CD4-positive, alpha-beta T cell treated with Interleukin-2 at 100 ng/mL for 4 hours (primary cell): ENCODE data around the gene SF1.
A peak's percentile ranks its signal among the peaks of the same experiment; 100 is the strongest.

Experiments used
- DNase-seq: peaks from one replicate; pipeline ENCODE4 v3.0.0-alpha.2; 2020; ENCODE audit warnings: low spot score

The SF1 gene

GRCh38 chr11:64801158-64801464 lies 22.8 kb upstream of the SF1 start:
- DNase-seq = no peak

GRCh38 chr11:64800303-64801157 lies 22.2 kb upstream of the SF1 start:
- DNase-seq = no peak

DNA sequence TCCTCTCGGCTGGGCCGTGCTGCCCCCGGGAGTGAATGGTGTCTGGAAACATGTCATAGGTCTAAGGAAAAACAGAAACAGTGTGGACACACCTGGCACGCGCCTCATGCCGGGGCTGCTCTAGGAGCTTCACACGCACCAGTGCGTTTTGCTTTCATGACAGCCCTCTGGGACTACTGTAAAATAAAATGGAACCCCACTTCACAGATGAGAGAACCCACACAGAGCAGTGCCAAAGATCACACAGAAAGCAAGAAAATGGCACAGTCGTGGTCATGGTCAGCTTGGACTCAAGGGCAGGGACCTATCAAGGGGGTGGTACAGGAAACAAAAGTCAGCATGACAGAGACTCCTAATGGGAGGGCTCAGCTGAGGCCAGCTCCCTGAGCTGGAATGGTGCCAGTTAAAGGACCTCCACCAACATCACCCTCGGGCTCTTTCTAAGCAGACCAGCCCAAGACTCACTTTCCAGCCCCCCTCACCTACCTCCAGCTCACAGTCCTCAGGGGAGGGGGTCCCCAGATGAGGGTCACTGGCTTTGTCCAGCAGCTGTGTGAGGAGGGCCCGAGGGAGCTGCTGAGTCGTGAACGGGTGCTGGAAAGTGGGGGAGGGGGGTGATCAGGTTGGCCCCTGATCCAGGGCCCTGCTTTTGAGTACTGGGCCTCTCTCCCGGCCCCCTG lies 21.4 kb upstream of the SF1 start:
- no peak for DNase-seq

GRCh38 chr11:64799256-64799622 lies 20.9 kb upstream of the SF1 start:
- DNase-seq = no peak

DNA sequence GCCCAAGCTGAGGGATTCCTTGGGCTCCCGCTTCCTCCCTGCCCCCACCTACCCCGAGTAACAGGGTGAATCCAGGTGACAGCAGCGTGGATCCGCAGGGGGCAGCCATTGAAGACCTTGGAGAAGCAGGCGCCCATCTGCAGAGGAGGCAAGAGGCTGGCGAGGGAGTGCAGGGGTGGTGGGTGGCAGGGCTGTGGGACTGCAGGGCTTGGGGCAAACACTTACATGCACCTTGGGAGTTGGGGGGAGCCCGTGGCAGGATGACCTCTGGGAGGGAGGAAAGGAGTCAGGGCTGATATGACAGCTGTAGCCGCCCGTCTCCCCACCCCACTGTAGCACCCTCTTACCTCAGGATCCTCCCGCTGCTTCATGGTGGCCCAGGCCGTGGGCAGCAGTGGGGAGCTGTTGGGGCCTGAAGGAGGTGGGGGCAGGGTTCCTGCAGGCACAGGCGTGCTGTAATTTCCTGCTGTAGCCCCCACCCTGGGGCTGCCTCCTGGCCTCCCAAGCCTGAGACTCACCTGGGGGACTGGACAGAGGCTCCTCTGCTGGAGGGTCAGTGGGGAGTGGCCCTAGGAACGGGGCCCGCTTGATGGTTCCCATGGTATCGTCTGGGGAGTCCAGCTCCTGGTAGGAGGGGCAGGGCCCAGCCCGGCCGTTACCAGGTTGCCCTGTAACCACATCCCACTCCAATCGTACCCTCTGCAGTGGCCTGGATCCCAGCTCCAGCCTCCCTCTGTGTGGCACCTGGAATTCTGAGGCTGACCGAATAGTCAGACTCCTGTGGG lies 18.6 kb upstream of the SF1 start:
- no peak for DNase-seq

- no peak for DNase-seq
Measured at GRCh38 chr11:64796047-64796756, 17.9 kb upstream of the SF1 start.

GRCh38 chr11:64794526-64794925 lies 16.2 kb upstream of the SF1 start:
- DNase-seq = no peak

- DNase-seq = no peak
Measured at GRCh38 chr11:64793271-64794160, 15.2 kb upstream of the SF1 start.

DNA sequence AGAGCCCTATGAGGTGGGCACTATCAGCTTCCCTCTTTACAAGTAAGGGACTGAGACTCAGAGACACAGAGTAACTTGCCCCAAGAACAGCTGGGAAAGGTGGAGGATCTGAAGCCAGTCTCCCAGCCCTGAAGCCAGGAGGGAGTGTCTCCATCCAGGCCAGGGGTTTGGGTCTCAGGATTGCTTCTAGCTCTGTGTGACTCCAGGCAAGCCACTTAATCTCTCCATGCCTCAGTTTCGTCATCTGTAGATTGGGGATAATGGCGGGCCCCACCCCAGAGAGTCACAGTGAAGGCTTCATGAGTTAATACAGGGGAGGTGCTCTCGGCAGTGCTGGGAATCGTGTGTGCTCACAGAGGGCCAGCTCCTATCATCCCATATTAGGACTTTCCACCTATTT lies 14.1 kb upstream of the SF1 start:
- no peak for DNase-seq

DNA sequence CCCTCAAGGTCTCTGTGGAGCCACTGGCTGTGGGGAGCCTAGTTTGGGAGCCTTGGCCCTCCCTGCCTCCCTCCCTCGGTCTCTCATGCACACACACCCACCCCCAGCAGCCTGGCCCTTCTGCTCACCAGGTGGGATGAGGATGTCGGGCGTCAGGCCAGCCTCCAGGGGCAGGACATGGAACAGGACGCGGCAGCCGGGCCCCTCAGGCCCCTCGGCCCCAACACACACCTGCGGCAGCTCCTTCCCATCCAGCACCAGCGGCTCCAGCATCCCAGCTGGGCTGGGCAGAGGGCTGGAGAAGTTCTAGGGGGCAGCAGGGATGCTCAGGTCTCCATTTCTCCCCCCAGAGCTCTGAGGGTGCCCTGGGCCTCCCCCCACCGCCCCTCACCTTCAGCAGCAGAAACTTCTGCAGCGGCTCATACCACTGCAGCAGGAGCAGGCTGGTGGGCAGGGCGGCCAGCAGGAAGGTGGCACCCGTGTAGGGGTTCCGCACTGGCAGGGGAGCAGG lies 13.5 kb upstream of the SF1 start:
- no peak for DNase-seq

- DNase-seq = no peak
Measured at GRCh38 chr11:64790205-64791095, 12.1 kb upstream of the SF1 start.

DNA sequence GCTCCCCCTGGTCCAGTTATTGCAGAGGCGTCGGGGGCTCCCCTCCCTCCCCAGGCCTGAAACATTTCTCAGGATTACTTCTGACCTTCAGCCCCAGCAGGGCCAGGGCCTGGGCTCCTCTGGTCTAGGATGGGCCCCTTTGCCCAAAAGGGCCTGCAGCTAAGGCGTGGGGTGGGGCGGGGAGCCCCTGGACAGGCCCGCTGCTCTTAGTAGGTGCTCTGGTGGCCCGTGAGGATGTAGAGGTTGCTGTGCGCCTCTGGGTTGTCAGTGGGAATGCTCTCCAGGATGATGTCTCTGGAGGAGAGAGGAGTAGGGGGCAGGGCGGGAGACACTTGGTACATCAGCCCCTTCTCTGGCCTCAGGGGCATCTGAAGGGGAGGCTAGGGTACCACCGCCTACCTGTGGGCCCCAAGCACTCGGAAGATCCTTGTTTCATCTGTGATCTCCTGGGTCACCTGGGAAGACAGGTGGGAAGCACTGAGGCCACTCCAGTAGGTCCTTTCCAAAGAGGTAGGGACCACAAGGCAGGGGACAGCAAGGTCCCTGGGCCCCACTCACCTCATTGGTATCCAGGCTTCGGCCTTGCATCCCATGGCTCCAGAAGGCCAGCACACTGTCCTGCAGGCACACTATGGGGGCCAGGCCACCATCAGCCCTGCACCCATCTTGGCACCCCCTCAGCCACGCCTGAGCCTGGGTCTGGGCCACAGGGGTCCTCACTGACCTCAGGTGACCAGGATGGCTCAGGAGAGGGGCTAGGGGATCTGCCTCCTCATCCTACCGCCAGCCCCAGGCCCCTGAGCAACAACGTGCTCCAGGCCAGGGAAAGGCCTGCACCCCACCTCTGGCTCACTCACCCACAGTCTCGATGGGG lies 11.2 kb upstream of the SF1 start:
- DNase-seq = no peak

DNA sequence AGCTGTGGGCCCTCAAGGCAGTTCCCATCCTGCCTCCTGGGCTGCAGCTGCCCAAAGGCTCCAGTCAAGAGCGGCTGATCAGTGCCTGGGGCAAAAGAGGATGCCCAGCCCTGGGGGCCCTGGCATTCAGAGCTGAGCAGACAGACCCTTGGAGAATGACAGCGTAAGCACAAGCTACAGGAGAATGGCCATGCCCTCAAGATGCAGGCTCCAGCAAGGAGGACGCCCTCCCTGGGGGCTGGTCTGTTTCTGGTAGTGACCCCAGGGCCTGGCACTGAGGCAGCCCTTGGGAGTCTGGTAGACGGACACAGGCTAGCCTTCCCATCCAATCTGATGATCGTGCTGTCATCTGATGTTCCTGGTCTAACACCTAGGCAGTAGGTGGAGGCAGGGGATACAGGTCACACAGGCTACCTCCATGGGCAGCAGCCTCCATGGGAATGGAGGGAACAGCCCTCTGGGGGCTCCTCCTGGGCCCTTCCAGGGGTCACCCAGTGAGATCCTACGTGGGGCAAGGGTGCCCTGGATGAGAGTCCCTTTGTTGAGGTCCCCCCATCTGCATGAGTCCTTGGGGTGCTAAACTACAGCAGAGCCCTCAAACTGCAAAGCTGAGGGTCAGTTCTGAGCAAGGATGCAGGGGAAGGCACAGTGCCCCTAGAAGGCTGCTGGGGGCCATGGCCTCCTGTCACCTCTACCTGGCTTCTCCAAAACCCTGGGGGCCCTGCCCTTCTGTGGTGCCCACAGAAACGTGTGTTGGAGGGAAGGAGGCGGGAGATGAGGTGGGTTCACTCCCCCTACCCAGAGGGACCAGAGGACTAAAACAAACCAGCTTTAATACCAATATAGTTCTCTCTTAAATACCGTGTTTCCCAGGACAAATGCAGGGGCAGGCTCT lies 10.2 kb upstream of the SF1 start:
- DNase-seq = no peak

DNA sequence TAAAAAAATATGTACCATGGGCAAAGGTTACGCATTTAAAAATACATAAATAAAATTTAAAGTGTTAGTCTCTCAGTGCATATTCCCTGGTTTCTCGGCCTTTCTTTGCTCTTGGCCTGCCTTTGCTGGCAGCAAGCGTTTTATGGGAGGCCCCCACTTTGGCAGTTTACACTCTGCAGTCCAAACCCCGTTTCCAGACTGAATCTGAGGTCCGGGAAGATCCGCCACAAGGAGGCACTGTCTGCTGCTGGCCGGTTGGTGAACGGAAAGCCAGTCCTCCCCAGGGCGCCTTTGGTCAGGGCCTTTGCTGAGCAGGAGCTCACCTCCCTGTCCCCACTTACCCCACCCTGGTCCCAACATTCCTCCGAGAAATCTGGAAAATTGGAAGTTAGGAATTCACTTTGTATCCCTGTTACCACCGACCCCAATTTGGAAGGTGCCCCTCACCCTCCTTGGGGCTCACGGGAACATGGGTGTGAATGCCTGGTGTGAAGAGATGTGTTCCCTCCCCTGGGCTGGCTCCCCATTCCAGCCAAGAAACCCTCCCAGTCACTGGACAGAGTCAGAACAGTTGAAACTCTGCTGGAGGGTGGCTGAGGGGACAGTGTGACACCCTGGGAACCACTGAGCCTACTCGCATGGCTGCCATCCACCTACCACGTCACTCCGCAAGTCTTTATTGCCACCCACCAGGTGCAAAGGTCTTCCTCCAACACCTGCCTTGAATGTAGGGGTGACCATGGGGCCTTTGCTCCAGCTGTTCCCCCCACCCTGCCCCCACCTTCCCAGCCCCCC lies 9.4 kb upstream of the SF1 start:
- peak; percentile 67 for DNase-seq

- no peak for DNase-seq
Measured at GRCh38 chr11:64786308-64786707, 8.0 kb upstream of the SF1 start.

- no peak for DNase-seq
Measured at GRCh38 chr11:64784813-64785581, 6.7 kb upstream of the SF1 start.

DNA sequence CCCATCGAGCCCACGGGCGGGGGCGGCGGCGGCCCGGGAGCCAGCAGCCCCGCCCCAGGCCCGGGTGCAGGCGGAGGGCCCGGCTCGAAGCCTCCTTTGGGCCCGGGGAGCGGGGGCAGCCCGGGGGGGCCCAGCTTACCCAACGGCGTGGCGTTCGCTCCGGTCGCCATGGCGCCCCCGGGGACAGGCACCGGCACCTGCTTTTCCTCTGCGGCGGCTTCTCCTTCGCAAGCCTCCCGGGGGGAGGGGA lies 194 bp downstream of the SF1 start:
- DNase-seq = no peak
